DND-41 (cell line): ENCODE data around the gene C6orf120.

Source experiments
- ATAC-seq: fragments of 200-7000 bp; cut with Tn5 transposase; 3 replicates; pipeline ENCODE4 v1.9.1; 2021; ENCODE audit warnings: low read depth; ENCODE audit not compliant: insufficient read depth
- DNase-seq: peaks from one replicate; pipeline ENCODE4 v3.0.0-alpha.2; 2020
- H2AFZ ChIP-seq: 2 replicates; pipeline ENCODE4 v1.6.0; 2012; ENCODE audit warnings: low read depth, low read length
- H3K27ac ChIP-seq: 2 replicates; pipeline ENCODE4 v1.5.1; 2012; ENCODE audit warnings: low read length, inconsistent platforms
- H3K27me3 ChIP-seq: fragments of 200-600 bp; sonication (generic); 2 replicates; pipeline ENCODE4 v1.6.0; 2012; ENCODE audit warnings: low read length, mild to moderate bottlenecking, inconsistent platforms; ENCODE audit not compliant: insufficient read depth, poor library complexity
- H3K36me3 ChIP-seq: 2 replicates; pipeline ENCODE4 v1.5.1; 2012; ENCODE audit warnings: low read length, inconsistent platforms; ENCODE audit not compliant: insufficient read depth
- H3K4me1 ChIP-seq: 2 replicates; pipeline ENCODE4 v1.5.1; 2012; ENCODE audit warnings: mild to moderate bottlenecking, low read length; ENCODE audit not compliant: insufficient read depth
- H3K4me2 ChIP-seq: 2 replicates; pipeline ENCODE4 v1.6.0; 2012; ENCODE audit warnings: mild to moderate bottlenecking, moderate library complexity, low read length, inconsistent platforms; ENCODE audit not compliant: insufficient read depth
- H3K4me3 ChIP-seq, 2 experiments: fragments of 200-600 bp in 1 of 2; shearing (Covaris generic) in 1 of 2; 2 replicates each; pipeline ENCODE4 v1.5.1; 2012 to 2016; ENCODE audit warnings: inconsistent platforms in 2 of 2, low read length in 2 of 2, mild to moderate bottlenecking in 2 of 2, low read depth in 1 of 2, moderate library complexity in 1 of 2
- H3K79me2 ChIP-seq: 2 replicates; pipeline ENCODE4 v1.6.0; 2012; ENCODE audit warnings: low read length, inconsistent platforms; ENCODE audit not compliant: insufficient read depth
- H3K9ac ChIP-seq: 2 replicates; pipeline ENCODE4 v1.6.0; 2012; ENCODE audit warnings: low read depth, mild to moderate bottlenecking, inconsistent platforms, low read length, moderate library complexity
- H3K9me3 ChIP-seq: 2 replicates; pipeline ENCODE4 v1.5.1; 2012; ENCODE audit warnings: low read length, moderate library complexity, mild to moderate bottlenecking, inconsistent platforms; ENCODE audit not compliant: insufficient read depth, severe bottlenecking
- H4K20me1 ChIP-seq: 2 replicates; pipeline ENCODE4 v1.6.0; 2012; ENCODE audit warnings: low read length; ENCODE audit not compliant: insufficient read depth
- CTCF ChIP-seq: IDR thresholded peaks from 2 replicates; pipeline ENCODE4 v1.5.1; 2012; ENCODE audit warnings: borderline replicate concordance, low read length, moderate library complexity, mild to moderate bottlenecking; ENCODE audit not compliant: poor library complexity, severe bottlenecking; ENCODE audit errors: extremely low read depth
- EZH2 ChIP-seq: IDR thresholded peaks from 3 replicates; pipeline ENCODE4 v1.6.1; 2012; ENCODE audit warnings: borderline replicate concordance, low read depth, mild to moderate bottlenecking, moderate library complexity, low read length, inconsistent platforms; ENCODE audit not compliant: severe bottlenecking

The C6orf120 gene

GRCh38 chr6:169684056-169684455 is 17.9 kb upstream of the C6orf120 start:
- ATAC-seq (no peak), DNase-seq (no peak)
- Histone ChIP-seq H2AFZ (no peak overlapping the region), H3K9me3 (peaks cover 24% of the 10 kb centered on the region), H3K27me3 (no peaks in the 10 kb centered on the region), H3K4me1 (no peaks in the 10 kb centered on the region), H4K20me1 (no peaks in the 10 kb centered on the region), H3K4me2 (no peak overlapping the region), H3K9ac (no peak overlapping the region), H3K27ac (no peak overlapping the region), H3K4me3 (no peak overlapping the region), H3K79me2 (no peaks in the 10 kb centered on the region; the same call in 1 of the 2 replicates), H3K36me3 (peaks cover 52% of the 10 kb centered on the region)
- TF ChIP-seq CTCF, result no peak
- no peak for TF ChIP-seq EZH2

- Histone ChIP-seq H3K36me3 (peaks cover 45% of the 10 kb centered on the region), H3K4me3 (no peak overlapping the region), H3K4me2 (no peak overlapping the region), H3K9ac (no peak overlapping the region), H3K27ac (no peak overlapping the region), H2AFZ (no peak overlapping the region), H3K4me1 (no peaks in the 10 kb centered on the region), H3K9me3 (peaks cover 24% of the 10 kb centered on the region), H3K27me3 (no peaks in the 10 kb centered on the region), H3K79me2 (no peaks in the 10 kb centered on the region; the same call in 1 of the 2 replicates), H4K20me1 (no peaks in the 10 kb centered on the region)
- TF ChIP-seq EZH2 (no peak), CTCF (no peak)
- DNase-seq, result no peak
- ATAC-seq, result no peak
These were observed 16.1 kb upstream of the C6orf120 start for GRCh38 chr6:169685860-169686259.

GRCh38 chr6:169689287-169689686 is 12.6 kb upstream of the C6orf120 start:
- H3K27ac ChIP-seq, result no peak overlapping the region
- TF ChIP-seq EZH2 (no peak), CTCF (no peak)
- H2AFZ ChIP-seq, result no peak overlapping the region
- H3K4me1 ChIP-seq, result no peaks in the 10 kb centered on the region
- no peaks in the 10 kb centered on the region; the same call in 1 of the 2 replicates for H3K79me2 ChIP-seq
- no peaks in the 10 kb centered on the region for H3K27me3 ChIP-seq
- ATAC-seq, result no peak
- no peak for DNase-seq
- peaks cover 27% of the 10 kb centered on the region for H3K36me3 ChIP-seq
- H3K9me3 ChIP-seq, result peaks cover 14% of the 10 kb centered on the region
- no peak overlapping the region for H3K4me3 ChIP-seq
- H3K4me2 ChIP-seq, result no peak overlapping the region
- no peak overlapping the region for H3K9ac ChIP-seq
- no peaks in the 10 kb centered on the region for H4K20me1 ChIP-seq

- no peaks in the 10 kb centered on the region for H4K20me1 ChIP-seq
- H3K9ac ChIP-seq, result no peak overlapping the region
- no peaks in the 10 kb centered on the region for H3K4me1 ChIP-seq
- peaks cover 17% of the 10 kb centered on the region for H3K36me3 ChIP-seq
- no peaks in the 10 kb centered on the region for H3K27me3 ChIP-seq
- ATAC-seq (no peak), DNase-seq (no peak)
- H3K79me2 ChIP-seq, result no peaks in the 10 kb centered on the region
- no peak overlapping the region for H3K4me3 ChIP-seq
- H3K4me2 ChIP-seq, result no peak overlapping the region
- no peak overlapping the region for H3K27ac ChIP-seq
- H2AFZ ChIP-seq, result no peak overlapping the region
- no peak for TF ChIP-seq CTCF
- no peak for TF ChIP-seq EZH2
- peaks cover 11% of the 10 kb centered on the region for H3K9me3 ChIP-seq
These were observed 10.7 kb upstream of the C6orf120 start for GRCh38 chr6:169691260-169691659.
